ENCODE results near the gene KRTAP4-8. TPM values are rescaled to one million over a fixed set of nuclear protein-coding genes. Genes with fewer than 3 reads are reported as not detected.
"Not testable (repeated sequence)": the region's sequence is repeated elsewhere in the genome, so short reads cannot be mapped to it uniquely, and the experiment has no call there.

The KRTAP4-8 gene
- total RNA-seq, 1 donor from 2014 or later: not detected

DNA sequence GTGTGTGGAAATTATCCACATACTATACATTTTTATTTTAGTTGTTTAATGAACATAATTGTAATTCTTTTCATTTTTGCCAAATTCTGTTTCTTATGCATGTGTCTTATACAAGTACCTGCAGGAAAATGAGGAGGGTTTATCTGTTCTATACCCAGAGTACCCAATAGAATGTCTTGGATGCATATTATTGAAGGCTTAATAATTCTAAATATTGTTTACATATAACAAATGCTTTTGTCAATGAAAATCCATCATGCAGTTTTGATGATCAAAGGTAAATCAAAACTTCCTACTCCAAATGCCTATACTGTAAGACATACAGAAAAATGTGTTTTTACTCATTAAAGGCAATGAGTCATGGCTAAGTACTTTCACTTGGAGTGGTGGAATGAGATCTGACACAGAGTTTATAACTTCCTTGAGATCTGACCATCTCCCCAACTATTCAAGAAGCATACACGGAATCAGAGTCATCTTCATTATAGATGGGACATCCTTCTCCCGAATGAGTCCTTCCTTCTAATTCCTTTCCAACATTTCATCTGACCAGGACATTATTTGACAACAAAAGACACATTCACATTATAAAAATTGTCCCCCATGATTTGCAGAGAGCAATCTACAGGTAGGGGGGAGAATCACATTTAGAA is 6.6 kb upstream of the KRTAP4-8 start:
- DNase-seq (ENCODE audit: low spot score); H2AFZ ChIP-seq (replicated peaks); H3K27me3 Mint-ChIP-seq (ENCODE audit: insufficient read depth, low read depth); H3K4me2 ChIP-seq; H3K27me3 ChIP-seq; H3K4me1 ChIP-seq; H3K79me2 ChIP-seq (ENCODE audit: low read depth); H3K9ac ChIP-seq; H3K36me3 Mint-ChIP-seq; H4K20me1 ChIP-seq (ENCODE audit: low read depth); H3K9me3 Mint-ChIP-seq; H3K4me1 Mint-ChIP-seq; H3K9me3 ChIP-seq (ENCODE audit: low read depth); H3K4me3 ChIP-seq; H3K27ac ChIP-seq; H3K27ac Mint-ChIP-seq; H3K36me3 ChIP-seq; H3K4me3 Mint-ChIP-seq; H3F3A ChIP-seq (ENCODE audit: low read depth): not testable (repeated sequence)

DNA sequence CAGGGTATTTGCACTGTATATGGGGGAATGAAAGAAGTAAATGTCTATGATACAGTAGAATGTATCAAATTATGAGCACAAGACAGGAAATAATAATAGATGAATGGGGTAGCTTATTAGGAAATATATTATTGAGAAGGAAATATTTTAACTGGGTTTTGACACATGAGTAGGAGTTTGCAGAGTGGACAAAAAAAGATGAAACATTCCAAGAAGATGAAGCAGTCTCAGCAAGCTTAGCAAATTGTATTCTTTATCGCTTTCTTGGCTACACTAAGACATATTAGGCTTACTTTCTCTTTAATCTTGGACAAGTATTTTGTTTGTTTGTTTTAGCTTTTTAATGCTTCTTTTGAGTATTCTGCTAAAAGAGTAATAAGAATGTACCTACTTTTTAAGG is 6.0 kb upstream of the KRTAP4-8 start:
- H3K27me3 Mint-ChIP-seq (ENCODE audit: insufficient read depth, low read depth): no peaks in the 10 kb centered on the region
- H3K9me3 ChIP-seq (ENCODE audit: low read depth): no peaks in the 10 kb centered on the region
- no peaks in the 10 kb centered on the region for H3K9me3 Mint-ChIP-seq
- no peaks in the 10 kb centered on the region for H3K27me3 ChIP-seq
- H3K79me2 ChIP-seq (ENCODE audit: low read depth): no peaks in the 10 kb centered on the region
- no peak overlapping the region for H3K27ac ChIP-seq
- no peak overlapping the region for H3K9ac ChIP-seq
- no peak overlapping the region for H3K4me3 ChIP-seq
- H3K4me3 Mint-ChIP-seq: no peak overlapping the region
- H3F3A ChIP-seq (ENCODE audit: low read depth): peaks cover 2% of the 10 kb centered on the region
- no peak for TF ChIP-seq EZH2 (IDR thresholded peaks at IDR 0.05)
- TF ChIP-seq EZH2phosphoT487 (IDR thresholded peaks at IDR 0.05): no peak
- TF ChIP-seq, protein P1, sequence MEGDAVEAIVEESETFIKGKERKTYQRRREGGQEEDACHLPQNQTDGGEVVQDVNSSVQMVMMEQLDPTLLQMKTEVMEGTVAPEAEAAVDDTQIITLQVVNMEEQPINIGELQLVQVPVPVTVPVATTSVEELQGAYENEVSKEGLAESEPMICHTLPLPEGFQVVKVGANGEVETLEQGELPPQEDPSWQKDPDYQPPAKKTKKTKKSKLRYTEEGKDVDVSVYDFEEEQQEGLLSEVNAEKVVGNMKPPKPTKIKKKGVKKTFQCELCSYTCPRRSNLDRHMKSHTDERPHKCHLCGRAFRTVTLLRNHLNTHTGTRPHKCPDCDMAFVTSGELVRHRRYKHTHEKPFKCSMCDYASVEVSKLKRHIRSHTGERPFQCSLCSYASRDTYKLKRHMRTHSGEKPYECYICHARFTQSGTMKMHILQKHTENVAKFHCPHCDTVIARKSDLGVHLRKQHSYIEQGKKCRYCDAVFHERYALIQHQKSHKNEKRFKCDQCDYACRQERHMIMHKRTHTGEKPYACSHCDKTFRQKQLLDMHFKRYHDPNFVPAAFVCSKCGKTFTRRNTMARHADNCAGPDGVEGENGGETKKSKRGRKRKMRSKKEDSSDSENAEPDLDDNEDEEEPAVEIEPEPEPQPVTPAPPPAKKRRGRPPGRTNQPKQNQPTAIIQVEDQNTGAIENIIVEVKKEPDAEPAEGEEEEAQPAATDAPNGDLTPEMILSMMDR (IDR thresholded peaks at IDR 0.05): no peak
- H4K20me1 ChIP-seq (ENCODE audit: low read depth): no peaks in the 10 kb centered on the region
- no peak overlapping the region for H3K27ac Mint-ChIP-seq
- H3K4me2 ChIP-seq: no peak overlapping the region
- no peaks in the 10 kb centered on the region for H3K36me3 ChIP-seq
- H3K36me3 Mint-ChIP-seq: no peaks in the 10 kb centered on the region
- no peak overlapping the region for H2AFZ ChIP-seq (replicated peaks)
- H3K4me1 Mint-ChIP-seq: no peaks in the 10 kb centered on the region
- no peak for DNase-seq (ENCODE audit: low spot score)
- H3K4me1 ChIP-seq: no peaks in the 10 kb centered on the region

DNA sequence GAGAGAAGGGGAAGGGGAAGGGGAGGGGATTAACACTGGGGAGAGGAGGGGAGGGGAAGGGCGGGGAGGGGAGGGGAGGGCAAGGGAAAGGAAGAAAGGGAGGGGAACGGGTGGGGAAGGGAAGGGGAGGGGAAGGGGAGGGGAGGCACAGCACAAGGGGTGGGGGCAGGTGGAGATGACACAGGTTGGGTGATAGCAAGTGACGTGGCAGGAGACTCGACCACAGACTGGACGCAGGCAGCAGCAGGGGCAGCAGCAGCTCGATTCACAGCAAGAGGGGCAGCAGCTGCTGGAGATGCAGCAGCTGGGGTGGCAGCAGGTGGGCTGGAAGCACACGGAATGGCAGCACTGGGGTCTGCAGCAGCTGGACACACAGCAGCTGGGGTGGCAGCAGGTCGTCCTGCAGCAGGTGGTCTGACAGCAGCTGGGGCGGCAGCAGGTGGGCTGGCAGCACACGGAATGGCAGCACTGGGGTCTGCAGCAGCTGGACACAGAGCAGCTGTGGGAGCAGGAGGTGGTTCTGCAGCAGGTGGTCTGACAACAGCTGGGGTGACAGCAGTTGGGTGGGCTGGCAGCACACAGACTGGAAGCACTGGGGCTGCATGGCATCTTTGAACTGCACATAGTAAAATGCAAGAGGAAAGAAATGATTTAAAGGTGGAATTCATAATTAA is 3.8 kb upstream of the KRTAP4-8 start, which contains the start of gene KRTAP4-16:
TSS of gene KRTAP4-16 (minus strand) at position 624 of the 674 bp plus-strand sequence. CDS start at position 624, 0 bp downstream.
- H3K4me1 ChIP-seq: no peaks in the 10 kb centered on the region
- H3K27me3 ChIP-seq: no peaks in the 10 kb centered on the region
- H3K27ac ChIP-seq: no peak within 1 kb of the TSS
- no peak within 1 kb of the TSS for H3K9ac ChIP-seq
- Mint-ChIP-seq H3K4me3 (no peak within 1 kb of the TSS), H3K27ac (no peak within 1 kb of the TSS), H3K36me3 (no peaks in the 10 kb centered on the region), H3K9me3 (no peaks in the 10 kb centered on the region), H3K27me3 (ENCODE audit: insufficient read depth, low read depth) (no peaks in the 10 kb centered on the region), H3K4me1 (no peaks in the 10 kb centered on the region)
- no peaks in the 10 kb centered on the region for H3K79me2 ChIP-seq (ENCODE audit: low read depth)
- no peak within 1 kb of the TSS for H3K4me2 ChIP-seq
- H4K20me1 ChIP-seq (ENCODE audit: low read depth): no peaks in the 10 kb centered on the region
- no peak within 1 kb of the TSS for H2AFZ ChIP-seq (replicated peaks)
- H3K9me3 ChIP-seq (ENCODE audit: low read depth): no peaks in the 10 kb centered on the region
- peaks cover 2% of the 10 kb centered on the region for H3F3A ChIP-seq (ENCODE audit: low read depth)
- TF ChIP-seq EZH2 (IDR thresholded peaks at IDR 0.05): no peak
- TF ChIP-seq, protein P1 (IDR thresholded peaks at IDR 0.05): no peak
- no peak for TF ChIP-seq EZH2phosphoT487 (IDR thresholded peaks at IDR 0.05)
- no peaks in the 10 kb centered on the region for H3K36me3 ChIP-seq
- H3K4me3 ChIP-seq: no peak within 1 kb of the TSS
- DNase-seq (ENCODE audit: low spot score): peak; percentile 13

DNA sequence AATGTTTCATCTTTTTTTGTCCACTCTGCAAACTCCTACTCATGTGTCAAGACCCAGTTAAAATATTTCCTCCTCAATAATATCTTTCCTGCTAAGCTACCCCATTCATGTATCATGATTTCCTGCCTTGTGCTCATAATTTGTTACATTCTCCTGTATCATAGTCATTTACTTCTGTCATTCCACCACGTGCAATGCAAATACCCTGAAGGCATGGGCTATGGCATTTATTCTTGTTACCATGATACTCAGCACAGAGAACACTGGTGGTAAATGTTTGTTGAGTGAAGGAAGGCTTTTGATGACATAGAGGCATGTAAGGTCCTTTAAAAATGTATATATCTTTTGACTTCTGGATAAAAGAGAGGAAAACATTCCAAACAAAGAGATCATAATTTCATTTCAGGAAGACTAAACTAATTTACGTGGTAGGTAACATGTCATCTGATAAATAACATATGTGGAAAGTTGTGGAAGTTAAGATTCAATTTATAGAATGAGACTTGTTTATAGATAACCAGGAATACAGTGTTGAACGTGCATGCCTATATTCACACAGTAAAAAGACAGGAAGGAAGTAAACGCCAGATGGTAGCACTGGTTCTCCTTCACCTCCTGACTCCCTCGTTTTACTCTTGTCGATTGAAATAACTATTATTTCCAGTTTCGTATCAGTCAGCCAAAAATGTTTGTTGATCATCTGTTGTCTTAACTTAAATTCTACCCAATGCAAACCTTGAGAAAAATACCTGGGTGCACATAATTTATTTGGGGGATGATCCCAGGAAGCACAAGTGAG is 1.9 kb upstream of the KRTAP4-8 start:
- H3K9me3 ChIP-seq (ENCODE audit: low read depth); H3K36me3 Mint-ChIP-seq; H3K4me3 Mint-ChIP-seq; H3K27me3 ChIP-seq; H3K9me3 Mint-ChIP-seq; H3K79me2 ChIP-seq (ENCODE audit: low read depth); H3K4me2 ChIP-seq; H3K9ac ChIP-seq; H3K4me3 ChIP-seq; H3K27me3 Mint-ChIP-seq (ENCODE audit: insufficient read depth, low read depth); H3K36me3 ChIP-seq; H3K27ac Mint-ChIP-seq; H2AFZ ChIP-seq (replicated peaks); H4K20me1 ChIP-seq (ENCODE audit: low read depth); H3K27ac ChIP-seq; H3K4me1 Mint-ChIP-seq; H3K4me1 ChIP-seq; H3F3A ChIP-seq (ENCODE audit: low read depth); DNase-seq (ENCODE audit: low spot score): not testable (repeated sequence)
